Jurkat, Clone E6-1 (cell line): ENCODE data around the gene STIP1.

Experiments used
- DNase-seq: peaks from one replicate; pipeline ENCODE4 v3.0.0-alpha.2; 2011; ENCODE audit warnings: low read depth, low spot score
- H3K4me3 ChIP-seq: 2 replicates; pipeline ENCODE4 v1.5.1; 2011; ENCODE audit warnings: mild to moderate bottlenecking, low read length, control low read depth, moderate library complexity

Gene STIP1

DNA sequence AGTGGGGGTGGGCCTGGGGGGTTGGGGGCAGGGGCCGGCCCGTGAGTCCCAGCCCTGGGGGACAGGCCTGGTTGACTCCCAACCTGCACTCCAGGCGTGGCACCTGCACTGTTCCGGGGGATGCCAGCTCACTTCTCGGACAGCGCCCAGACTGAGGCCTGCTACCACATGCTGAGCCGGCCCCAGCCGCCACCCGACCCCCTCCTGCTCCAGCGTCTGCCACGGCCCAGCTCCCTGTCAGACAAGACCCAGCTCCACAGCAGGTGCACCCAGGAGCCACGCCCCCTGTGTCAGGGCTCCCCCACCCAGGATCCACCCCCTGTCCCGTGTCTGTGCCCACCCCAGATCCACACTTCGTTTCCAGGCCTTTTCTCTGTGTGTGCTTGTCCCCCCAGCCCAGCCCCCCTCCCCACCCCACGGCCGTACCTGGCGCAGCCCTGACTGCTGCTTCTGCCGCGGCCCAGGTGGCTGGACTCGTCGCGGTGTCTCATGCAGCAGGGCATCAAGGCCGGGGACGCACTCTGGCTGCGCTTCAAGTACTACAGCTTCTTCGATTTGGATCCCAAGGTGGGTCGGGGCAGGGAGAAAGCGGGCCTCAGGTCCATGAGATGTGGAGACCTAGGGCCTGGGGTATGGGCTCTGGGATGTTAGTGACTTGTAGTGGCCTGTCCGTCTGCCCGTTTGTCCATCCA, 25.4 kb downstream of the STIP1 start:
- no peak overlapping the region for H3K4me3 ChIP-seq
- DNase-seq = no peak

DNA sequence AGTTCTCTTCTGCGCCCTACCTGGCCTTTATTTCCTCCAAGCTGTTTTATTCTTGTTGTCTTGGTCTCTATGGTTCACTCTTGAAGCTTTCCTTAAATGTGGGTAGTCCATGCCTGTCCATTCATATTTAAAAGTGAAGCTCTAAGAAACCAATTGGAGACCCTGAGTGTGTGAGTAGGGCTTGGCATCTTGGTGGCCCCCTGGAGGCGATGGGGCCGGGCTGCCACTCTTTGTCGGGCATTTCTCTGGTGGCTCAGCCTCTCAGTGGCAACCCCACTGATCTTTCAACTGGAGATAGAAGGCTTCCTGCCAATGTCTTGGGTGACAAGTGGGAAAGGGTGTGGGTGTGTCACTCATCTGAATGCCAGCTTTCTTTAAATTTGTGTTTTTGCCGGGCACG, 30.9 kb downstream of the STIP1 start:
- no peak for DNase-seq
- H3K4me3 ChIP-seq = no peak overlapping the region

DNA sequence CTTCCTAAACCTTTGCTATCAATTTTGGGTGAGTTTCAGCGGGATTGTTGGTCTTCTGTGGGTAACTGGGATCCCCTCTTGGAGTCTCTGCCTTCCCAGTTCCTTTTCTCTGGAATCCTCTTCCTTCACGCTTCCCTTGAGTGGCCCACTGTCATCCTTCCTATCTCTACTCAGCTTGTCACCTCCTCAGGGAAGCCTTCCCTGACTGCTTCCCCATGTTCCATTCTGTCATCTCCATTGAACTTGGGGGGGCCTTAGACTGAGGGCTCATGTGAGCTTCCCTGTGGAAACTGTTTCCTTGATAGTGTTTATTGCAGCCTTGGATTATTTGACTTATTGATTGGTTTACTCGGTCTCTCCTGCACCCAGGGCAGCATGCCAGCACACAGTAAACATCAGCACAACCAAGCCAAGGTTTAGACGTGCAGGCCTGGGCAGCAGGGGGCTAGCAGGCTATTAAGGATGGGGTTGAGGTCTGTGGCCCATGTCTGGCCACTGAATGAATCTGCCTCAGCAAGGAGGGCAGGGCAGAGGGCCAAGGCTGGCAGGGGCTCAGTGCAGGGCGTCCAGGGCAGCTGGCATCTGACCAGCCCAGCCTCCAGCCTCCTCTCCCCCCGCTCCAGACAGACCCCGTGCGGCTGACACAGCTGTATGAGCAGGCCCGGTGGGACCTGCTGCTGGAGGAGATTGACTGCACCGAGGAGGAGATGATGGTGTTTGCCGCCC, 32.8 kb downstream of the STIP1 start:
- no peak overlapping the region for H3K4me3 ChIP-seq
- DNase-seq = no peak

DNA sequence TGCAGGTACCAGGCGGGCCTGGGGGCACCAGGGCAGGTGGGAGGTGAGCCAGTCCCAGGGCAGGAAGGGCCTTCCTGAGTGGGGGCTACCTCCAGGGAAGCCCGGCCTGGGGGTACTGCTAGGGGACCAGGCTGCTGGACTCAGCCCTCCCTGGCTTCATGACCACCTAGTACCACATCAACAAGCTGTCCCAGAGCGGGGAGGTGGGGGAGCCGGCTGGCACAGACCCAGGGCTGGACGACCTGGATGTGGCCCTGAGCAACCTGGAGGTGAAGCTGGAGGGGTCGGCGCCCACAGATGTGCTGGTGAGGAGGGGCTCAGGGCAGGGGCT, 33.3 kb downstream of the STIP1 start:
- no peak for DNase-seq
- H3K4me3 ChIP-seq = no peak overlapping the region

DNA sequence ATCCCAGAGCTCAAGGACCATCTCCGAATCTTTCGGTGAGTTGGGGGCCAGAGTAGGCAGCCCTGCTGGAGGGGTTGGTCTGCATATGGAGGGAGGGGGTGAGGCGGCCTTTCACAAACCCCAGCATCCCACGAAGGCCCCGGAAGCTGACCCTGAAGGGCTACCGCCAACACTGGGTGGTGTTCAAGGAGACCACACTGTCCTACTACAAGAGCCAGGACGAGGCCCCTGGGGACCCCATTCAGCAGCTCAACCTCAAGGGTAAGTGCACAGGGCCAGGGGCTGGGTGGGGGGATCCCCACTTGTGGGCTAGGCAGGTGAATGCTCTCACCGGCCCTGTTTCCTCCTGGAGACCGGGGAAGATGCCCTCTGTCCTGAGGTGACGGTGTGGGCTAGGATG, 33.8 kb downstream of the STIP1 start:
- no peak overlapping the region for H3K4me3 ChIP-seq
- no peak for DNase-seq

DNA sequence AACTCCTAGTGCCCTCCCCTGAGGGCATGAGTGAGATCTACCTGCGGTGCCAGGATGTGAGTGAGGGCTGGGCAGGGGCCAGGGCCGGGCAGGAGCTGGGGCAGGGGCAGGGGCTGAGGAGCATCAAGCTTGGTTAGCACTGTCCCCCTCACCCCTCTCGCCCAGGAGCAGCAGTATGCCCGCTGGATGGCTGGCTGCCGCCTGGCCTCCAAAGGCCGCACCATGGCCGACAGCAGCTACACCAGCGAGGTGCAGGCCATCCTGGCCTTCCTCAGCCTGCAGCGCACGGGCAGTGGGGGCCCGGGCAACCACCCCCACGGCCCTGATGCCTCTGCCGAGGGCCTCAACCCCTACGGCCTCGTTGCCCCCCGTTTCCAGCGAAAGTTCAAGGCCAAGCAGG, 34.3 kb downstream of the STIP1 start:
- no peak for DNase-seq
- H3K4me3 ChIP-seq = no peak overlapping the region

DNA sequence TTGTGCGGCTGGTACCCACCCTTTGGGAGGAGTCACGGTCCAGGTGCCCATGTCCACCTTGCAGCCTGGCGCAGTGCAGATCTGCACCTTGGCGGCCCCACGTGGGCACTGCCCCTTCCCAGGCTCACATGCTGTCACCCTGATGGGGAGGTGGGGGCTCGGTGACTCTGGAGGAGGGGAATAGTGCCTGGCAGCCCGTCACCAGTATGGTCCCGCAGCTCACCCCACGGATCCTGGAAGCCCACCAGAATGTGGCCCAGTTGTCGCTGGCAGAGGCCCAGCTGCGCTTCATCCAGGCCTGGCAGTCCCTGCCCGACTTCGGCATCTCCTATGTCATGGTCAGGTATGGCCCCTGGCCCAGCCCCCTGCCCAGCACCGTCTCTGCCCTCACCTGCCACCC, 34.8 kb downstream of the STIP1 start:
- no peak for DNase-seq
- H3K4me3 ChIP-seq = no peak overlapping the region

DNA sequence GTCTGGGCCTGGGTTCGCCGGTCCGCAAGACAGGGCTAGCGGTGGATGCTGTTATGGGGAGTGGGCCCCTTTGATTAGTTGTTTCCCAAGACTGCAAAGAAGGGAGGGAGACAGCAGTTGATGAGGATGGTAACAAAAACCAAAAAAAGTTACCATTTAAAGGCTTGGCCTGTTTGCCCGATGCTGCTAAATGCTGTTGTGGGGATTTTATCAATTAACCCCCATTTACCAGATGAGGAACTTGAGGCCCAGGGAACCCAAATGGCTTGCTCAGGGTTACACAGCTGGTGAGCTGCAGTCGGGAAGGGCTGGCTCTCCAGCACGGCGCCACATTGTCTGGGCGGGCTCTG, 36.7 kb downstream of the STIP1 start:
- no peak for DNase-seq
- H3K4me3 ChIP-seq = no peak overlapping the region

DNA sequence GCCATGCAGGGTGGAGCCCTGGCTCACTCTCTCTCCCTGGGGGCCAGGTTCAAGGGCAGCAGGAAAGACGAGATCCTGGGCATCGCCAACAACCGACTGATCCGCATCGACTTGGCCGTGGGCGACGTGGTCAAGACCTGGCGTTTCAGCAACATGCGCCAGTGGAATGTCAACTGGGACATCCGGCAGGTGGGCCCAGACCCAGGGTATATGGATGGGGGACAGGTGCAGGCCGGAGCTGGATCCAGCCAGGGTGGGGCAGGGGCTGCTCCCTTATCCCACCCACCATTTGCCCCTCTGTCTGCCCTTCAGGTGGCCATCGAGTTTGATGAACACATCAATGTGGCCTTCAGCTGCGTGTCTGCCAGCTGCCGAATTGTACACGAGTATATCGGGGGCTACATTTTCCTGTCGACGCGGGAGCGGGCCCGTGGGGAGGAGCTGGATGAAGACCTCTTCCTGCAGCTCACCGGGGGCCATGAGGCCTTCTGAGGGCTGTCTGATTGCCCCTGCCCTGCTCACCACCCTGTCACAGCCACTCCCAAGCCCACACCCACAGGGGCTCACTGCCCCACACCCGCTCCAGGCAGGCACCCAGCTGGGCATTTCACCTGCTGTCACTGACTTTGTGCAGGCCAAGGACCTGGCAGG, 37.2 kb downstream of the STIP1 start:
- H3K4me3 ChIP-seq = no peak overlapping the region
- DNase-seq = no peak

DNA sequence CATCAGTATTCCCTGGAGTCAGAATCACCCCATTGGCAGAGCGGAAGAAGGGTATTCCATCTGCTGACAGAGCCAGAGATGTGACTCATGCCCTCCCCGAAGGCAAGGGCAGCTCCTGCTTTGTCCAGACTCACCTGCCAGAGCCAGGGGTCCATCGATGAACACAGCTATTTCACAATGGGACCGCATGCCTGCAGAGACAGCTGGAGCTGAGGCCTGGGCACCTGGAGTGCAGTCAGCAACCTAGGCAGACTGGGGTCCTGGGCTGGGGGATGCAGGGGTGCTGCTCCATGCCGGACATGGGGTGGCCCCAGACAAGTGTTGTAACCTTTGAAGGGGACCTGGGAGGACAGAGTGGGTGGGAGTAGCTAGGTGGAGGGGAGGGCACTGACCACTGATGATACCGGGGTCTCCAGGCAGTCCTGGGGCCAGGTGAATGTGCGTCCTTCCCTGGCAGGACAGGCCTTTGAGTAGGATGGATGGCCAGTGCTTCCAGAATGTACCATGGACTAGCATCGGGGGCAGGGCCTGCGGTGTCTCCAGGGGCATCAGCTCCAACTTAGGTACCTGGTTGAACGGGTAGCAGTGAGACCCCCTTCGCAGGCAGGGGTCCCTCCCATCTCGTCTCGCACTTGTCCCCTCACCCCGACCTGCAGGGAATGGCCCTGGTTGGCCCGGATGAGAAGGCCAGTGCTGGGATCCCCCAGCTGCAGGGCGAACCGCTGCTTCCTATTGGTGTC, 38.4 kb downstream of the STIP1 start:
- DNase-seq = no peak
- H3K4me3 ChIP-seq = no peak overlapping the region

DNA sequence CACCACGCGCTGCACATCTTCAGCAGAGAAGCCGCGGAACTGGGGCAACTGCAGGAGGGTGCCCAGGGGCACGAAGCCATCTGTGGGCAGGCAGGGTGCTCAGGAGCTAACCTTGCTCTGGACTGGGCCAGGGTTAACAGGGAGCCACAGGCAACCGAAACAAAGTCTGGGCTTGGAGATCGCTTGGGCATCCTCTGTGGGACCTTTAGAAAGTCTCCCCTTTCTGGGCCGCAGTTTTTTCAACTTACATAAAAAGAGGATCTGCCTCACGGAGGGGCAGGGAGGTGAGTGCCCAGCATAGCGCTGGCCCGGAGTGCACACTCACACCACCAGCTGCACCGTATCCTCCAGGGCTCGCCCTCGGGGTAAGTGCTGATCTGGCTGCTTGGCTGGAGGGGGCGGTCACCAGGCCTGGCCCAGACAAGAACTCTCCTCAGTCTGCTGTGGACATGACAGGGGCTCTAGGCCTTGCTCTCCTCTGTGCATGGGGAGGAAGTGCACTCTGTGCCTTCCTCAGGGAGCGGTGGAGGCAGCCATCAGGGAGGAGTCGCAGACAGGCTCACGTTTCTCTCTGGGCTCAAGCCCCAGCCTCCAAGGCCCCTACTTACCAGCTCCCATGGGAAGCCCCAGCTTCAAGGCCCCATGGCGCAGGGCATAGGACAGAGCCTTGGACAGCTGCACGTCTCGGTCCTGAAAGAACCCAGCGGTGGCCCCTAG, 39.1 kb downstream of the STIP1 start:
- H3K4me3 ChIP-seq = peak overlapping the region; percentile 91
- no peak for DNase-seq

DNA sequence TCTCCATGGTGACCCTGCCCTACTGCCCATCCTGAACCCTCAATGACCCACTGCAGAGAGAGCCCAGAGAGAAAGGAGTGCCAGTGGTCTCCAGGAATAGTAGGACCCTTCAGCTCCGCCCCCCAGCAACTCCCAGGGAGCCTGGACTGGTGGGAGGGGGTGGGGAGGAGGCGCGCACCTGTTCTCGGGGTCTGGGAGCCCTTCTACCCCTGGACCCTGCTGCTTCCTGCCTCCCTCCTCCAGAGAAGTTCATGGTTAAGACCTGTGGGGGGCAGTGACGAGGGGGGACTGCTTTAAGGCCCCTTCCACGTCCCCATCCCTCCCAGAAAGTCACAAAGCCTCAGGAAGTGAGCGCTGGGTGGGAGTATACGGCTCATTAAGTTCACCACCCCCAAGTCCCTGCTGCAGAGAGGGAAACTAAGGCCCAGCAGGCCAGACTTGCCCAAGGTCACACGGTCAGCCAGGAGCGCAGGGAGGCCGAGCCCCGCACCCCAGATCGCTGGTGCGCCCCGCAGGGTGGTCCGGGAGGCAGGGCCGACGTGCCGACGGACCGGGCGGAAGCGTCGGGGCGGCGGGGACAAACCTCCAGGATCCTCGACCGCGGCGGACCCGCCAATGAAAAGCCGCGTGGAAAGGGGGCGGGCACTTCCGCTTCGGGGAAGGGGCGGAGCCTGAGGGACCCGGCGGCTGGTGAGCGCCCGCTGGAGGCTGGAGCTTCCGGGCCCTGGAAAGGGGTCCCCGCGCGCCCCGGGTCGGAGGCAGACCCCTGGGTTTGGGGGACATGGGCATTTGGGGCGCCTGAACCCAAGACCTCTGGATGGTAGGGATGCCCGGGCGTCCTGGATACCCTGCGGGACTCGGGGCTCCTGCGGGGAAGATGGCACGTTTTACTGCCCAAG, 39.9 kb downstream of the STIP1 start, which contains the start of the genes NUDT22 and TRPT1:
TSS of gene NUDT22 (plus strand) at position 667 of the 899 bp plus-strand sequence. CDS start 379 bp downstream, outside the sequence.
TSS of gene TRPT1 (minus strand) at position 579 of the 899 bp plus-strand sequence. CDS start at position 253, 326 bp downstream.
- H3K4me3 ChIP-seq = peak within 1 kb of the TSS; percentile 91
- peak; percentile 78 for DNase-seq

DNA sequence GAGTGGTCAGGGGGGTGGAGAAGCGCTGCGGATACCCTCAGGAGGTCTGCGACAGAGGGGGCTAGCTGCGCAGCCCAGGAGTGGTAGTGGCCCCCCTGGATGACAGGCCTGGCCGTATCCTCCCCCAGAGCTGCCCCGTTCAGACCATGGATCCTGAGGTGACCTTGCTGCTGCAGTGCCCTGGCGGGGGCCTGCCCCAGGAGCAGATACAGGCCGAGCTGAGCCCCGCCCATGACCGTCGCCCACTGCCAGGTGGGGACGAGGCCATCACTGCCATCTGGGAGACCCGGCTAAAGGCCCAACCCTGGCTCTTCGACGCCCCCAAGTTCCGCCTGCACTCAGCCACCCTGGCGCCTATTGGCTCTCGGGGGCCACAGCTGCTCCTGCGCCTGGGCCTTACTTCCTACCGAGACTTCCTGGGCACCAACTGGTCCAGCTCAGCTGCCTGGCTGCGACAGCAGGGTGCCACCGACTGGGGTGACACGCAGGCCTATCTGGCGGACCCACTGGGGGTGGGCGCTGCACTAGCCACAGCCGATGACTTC, 40.6 kb downstream of the STIP1 start:
- peak; percentile 57 for DNase-seq

DNA sequence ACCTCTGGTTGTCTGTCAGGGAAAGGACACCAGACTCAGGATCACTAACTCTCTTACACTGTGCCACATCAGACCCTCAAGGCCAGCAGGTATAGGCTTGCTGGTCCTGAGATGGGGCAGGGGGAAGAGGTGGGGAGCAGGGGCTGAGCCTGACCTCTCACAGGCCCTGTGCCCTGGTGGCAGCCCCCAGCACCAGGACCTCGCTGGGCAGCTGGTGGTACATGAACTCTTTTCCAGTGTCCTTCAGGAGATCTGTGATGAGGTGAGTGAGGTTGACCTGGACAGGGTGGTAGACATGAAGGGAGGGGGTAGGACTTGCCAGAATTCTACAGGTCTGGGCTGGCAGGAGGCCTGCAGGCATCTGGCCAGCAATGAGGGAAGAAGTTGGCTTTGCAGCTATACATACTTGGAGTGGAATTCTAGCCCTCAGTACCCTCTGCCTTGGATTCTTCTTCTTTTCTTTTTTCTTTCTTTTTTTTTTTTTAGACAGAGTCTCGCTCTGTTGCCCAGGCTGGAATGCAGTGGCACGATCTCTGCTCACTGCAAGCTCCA, 41.5 kb downstream of the STIP1 start:
- H3K4me3 ChIP-seq = peak overlapping the region; percentile 91

More for the DNA sequence above, 40.6 kb downstream of the STIP1 start:
- peak overlapping the region; percentile 91 for H3K4me3 ChIP-seq

DNA sequence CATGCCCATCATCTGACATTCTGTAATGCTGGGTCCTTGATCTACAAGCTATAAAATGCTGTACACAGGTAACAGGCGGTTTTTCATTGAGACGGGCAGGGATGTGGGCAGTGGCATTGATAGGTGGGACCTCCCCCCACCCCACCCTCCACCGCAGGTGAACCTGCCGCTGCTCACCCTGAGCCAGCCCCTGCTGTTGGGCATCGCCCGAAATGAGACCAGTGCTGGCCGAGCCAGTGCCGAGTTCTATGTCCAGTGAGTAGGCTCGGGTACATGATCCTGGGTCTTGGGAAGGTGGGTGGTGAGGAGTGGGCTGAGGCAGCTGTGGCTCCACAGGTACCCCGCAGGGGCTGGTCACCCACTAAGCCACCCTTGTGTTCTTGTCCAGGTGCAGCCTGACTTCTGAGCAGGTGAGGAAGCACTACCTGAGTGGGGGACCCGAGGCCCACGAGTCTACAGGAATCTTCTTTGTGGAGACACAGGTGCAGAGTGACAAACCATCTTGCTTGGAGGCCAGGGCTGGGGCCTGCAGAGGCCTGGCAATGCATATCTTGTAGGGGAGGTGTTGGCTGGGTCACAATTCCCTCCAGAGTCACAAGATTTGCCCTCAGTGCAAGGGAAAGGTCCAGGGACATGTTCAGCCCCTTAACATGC, 43.2 kb downstream of the STIP1 start:
- H3K4me3 ChIP-seq = no peak overlapping the region
- no peak for DNase-seq

More for the DNA sequence above, 41.5 kb downstream of the STIP1 start:
- no peak for DNase-seq

DNA sequence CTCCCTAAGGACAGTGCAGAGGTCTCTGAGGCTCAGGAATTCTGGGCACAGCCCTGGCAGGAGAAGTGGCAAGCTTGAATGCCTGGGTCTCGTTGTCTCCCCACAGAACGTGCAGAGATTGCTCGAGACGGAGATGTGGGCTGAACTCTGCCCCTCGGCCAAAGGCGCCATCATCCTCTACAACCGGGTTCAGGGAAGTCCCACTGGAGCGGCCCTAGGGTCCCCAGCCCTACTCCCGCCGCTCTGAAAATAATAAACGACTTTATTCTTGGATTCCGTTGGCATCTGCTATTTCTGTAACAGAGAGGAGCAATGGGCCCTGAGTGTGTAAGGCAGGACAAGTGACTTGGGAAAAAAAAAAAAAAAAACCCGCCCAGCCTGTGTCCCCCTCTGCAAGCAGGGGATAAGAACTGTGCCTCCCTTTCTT, 43.8 kb downstream of the STIP1 start:
- no peak for DNase-seq
- peak overlapping the region; percentile 60 for H3K4me3 ChIP-seq
